ENCODE data around the gene KLRB1.

- TF ChIP-seq CTCF (IDR thresholded peaks at IDR 0.05) (no peak), RAD21 (IDR thresholded peaks at IDR 0.05; ENCODE audit: low read length) (no peak), MAX (IDR thresholded peaks at IDR 0.05; ENCODE audit: low read depth) (no peak), ELF1 (IDR thresholded peaks at IDR 0.05) (no peak), SIN3A (IDR thresholded peaks at IDR 0.05; ENCODE audit: borderline replicate concordance, low read depth, low read length) (no peak), JUND (IDR thresholded peaks at IDR 0.05) (no peak), YY1 (IDR thresholded peaks at IDR 0.05; ENCODE audit: low read depth) (no peak), POLR2AphosphoS5 (IDR thresholded peaks at IDR 0.05; ENCODE audit: low read depth, low read length) (no peak), EZH2phosphoT487 (IDR thresholded peaks at IDR 0.05; ENCODE audit: borderline replicate concordance, low read depth) (no peak), REST (IDR thresholded peaks at IDR 0.05; ENCODE audit: low read depth, low read length) (no peak)
Observed at GRCh38 chr12:9626821-9627220, 19.1 kb upstream of the KLRB1 start.

Data from SK-N-SH (cell line).